HG03521 (cell line): ENCODE results near the gene JAK1.
"Not testable (repeated sequence)": the region's sequence is repeated elsewhere in the genome, so short reads cannot be mapped to it uniquely, and the experiment has no call there.

Source experiments
- ATAC-seq: cut with Tn5 transposase; IDR thresholded peaks from one replicate; pipeline ENCODE4 v1.9.1; 2021; ENCODE audit warnings: mild to moderate bottlenecking, moderate library complexity; ENCODE audit not compliant: unreplicated experiment

JAK1 gene

GRCh38 chr1:64966158-64966971 lies at the start of gene JAK1:
Gene JAK1, minus strand, starts transcription at chr1:64966549. Its CDS starts 80,285 bp downstream, at chr1:64886264.
- ATAC-seq, result peak; percentile 78

DNA sequence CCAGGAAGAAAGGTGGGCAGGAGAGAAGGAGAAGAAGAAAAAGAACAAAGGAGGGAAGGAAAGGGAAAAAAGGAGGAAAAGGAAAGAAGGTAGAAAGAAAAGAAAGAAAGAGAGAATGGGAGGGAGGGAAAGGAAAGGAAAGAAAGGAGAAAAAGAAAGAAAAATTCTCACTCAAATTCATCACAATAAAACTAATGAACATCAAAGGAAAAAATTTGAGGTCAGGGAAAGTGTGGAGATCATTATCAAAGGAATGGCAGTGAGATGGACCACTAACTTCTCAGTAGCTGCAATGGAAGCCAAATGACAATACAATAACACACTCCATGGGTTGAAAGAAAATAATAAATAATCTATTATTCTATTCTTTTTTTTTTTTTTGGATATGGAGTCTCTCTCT lies 48.0 kb upstream of the JAK1 start:
- no peak for ATAC-seq

GRCh38 chr1:65011983-65012382 lies 45.6 kb upstream of the JAK1 start:
- ATAC-seq, result no peak

- no peak for ATAC-seq
Observed at GRCh38 chr1:65009724-65010420, 43.5 kb upstream of the JAK1 start.

DNA sequence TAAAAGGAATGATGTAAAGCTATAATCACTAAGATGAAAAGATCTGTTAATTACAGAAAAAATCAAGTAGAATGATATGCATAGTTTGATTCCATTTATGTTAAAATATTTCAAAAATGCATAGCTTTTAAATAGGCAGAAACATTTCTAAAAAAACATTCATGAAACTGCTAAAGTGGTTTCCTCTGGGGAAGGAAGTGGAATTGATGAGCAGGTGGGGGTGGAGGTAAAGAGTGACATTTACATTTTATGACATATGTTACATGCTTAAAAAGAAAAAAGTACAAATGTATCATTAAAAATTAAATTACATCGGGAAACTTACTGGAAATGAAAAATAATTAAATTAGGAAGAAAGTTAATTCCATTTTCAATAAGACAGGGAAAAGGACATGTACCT lies 42.8 kb upstream of the JAK1 start:
- ATAC-seq, result no peak

GRCh38 chr1:65006806-65007205 lies 40.5 kb upstream of the JAK1 start:
- no peak for ATAC-seq

GRCh38 chr1:65003316-65003664 lies 36.9 kb upstream of the JAK1 start:
- no peak for ATAC-seq

DNA sequence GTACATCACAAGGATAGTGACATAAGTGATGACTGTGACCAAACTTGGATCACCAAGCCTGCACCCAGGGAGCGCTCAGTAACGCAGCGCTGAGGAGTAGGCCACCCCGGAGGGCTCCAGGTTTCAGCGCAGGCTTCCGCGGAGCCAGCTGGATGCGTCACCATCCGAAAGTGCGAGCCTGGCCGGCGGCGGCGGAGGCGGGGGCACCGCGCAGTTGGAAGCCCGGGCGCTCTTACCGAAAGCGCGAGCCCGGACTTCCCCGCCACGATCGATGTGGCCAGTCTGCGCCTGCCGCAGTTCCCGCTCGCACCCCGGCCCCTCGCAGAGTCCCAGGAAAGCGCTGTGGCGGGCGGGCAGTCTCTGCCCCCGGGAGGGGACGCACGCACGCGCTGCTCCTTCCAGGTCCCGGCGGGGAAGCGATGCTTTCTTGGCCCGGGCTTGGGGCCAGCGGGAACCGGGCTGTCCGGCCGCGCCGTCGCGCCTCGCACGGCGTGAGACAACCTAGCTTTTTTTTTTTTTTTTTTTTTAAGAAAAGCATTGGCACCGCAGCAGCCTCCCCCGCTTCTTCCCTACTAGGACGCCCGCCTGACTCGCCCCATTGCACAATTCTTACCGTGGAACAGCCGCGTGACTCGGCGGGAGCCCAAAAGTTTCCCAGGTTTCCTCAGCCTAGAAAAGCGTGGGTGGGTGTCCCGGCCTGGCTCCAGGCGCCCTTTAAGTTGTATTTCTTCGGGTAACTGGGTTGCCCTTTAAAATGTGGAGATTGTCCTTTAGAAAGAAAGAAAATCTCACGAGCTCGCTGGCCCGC lies 36.4 kb upstream of the JAK1 start:
- ATAC-seq, result peak; percentile 77

DNA sequence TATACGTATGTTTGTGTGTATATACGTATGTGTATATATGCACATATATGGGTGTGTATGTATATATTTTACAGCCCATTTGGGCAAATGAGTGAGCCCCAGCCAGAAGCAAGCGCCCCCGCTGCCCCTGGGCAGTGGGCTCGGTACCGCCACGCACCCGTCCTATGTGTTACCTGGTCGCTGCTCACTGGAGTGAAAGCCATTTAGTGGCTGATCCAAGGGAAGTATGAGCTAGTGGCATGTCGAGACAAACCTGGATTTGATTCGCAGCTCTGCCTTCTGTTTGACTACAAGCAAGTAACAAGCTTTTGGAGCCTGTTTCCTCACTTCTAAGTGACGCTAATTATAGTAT lies 35.8 kb upstream of the JAK1 start:
- no peak for ATAC-seq

DNA sequence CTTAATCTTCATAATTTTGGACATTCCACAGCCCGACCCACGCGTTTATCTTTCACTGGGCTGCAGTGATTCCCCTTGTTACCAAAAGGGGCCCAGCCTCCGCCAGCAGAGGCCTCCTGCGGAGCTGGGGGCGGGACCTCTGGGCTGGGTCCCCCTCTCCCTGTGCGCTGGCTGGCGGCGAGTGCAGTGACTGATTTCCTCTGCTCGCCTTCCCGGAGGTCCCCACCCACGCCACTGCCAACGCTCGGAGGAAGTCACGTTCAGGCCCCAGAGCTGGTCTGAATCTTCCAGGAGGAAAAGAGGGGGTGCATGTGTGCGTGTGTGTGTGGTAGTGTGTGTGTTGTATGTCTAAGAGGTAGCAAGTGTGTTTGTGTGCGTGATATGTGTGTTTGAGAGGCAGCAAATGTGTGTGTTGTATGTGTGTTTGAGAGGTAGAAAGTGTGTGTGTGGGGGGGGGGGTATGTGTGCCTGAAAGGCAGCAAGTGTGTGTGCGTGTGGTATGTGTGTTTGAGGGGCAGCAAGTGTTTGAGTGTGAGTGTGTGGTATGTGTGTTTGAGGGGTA lies 35.0 kb upstream of the JAK1 start:
- no peak for ATAC-seq

DNA sequence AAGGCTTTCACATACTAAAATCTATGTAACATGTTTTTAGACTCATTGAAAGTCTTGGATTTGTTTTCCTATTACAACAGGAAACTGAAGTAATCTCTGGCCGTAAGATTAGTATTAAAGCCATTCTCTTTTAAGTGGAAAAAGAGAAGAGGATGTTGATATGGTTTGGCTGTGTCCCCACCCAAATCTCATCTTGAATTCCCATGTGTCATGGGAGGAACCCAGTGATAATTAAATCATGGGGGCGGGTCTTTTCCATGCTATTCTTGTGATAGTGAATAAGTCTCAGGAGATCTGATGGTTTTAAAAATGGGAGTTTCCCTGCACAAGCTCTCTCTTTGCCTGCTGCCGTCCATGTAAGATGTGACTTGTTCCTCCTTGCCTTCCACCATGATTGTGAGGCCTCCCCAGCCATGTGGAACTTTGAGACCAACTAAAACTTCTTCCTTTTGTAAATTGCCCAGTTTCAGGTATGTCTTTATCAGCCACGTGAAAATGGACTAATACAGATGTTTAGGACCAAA lies 32.1 kb upstream of the JAK1 start:
- not testable (repeated sequence) for ATAC-seq

- ATAC-seq, result no peak
Observed at GRCh38 chr1:64996541-64997257, 30.4 kb upstream of the JAK1 start.

DNA sequence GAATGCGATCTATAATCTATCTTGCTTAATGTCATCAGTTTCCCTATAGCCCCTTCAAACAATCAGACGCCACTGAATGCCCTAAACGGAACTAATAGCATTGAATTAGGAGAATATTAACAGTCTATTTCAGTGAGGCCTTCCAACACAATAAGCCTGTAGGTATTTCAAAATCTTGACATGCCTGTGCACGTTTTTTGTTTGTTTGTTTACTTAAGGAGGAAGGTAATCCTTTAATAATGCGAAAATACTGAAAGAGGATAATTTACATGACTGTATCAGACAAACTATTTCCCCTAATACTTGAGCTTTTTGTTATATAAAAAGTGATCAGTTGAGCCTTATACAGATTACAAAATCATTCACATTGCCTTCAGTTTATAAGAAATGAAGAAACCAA lies 29.0 kb upstream of the JAK1 start:
- no peak for ATAC-seq

- peak; percentile 97 for ATAC-seq
Observed at GRCh38 chr1:64986903-64987871, 20.8 kb upstream of the JAK1 start.

GRCh38 chr1:64984737-64985136 lies 18.4 kb upstream of the JAK1 start:
- no peak for ATAC-seq

GRCh38 chr1:64984106-64984505 lies 17.8 kb upstream of the JAK1 start:
- no peak for ATAC-seq

DNA sequence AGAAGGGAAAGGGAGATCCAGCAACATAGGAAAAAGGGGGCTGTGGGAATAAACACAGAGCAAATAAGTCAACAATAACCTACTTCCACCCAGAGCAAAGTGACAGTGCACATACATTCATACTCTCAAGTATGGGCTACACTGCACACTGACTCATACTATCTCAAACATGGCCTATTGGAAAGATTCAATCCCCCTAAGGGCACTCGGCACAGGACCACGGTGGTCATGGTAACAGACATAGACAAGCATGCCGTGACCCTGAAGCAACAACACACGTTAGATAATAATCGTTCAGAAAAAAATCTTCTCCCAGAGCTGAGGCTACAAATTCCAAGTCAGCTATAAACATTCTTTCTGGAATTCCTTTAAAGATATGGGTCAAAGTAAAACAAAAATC lies 16.8 kb upstream of the JAK1 start:
- ATAC-seq, result no peak

- no peak for ATAC-seq
Observed at GRCh38 chr1:64981601-64982533, 15.5 kb upstream of the JAK1 start.
